Chondrocyte (in vitro differentiated cells): ENCODE results near the gene FIBP. TPM values are rescaled to one million over a fixed set of nuclear protein-coding genes. Genes with fewer than 3 reads are reported as not detected.

Experiments used
- DNase-seq: peaks from one replicate; pipeline ENCODE4 v3.0.0; 2021; ENCODE audit warnings: mixed read lengths, low spot score
- H3K27ac Mint-ChIP-seq: one replicate; pipeline ENCODE4 v1.8.0; 2021; ENCODE audit warnings: mild to moderate bottlenecking, moderate library complexity, mixed read lengths; ENCODE audit not compliant: unreplicated experiment
- H3K27me3 Mint-ChIP-seq: 2 replicates; pipeline ENCODE4 v1.8.0; 2021; ENCODE audit warnings: low read depth, mixed read lengths
- H3K36me3 Mint-ChIP-seq: 2 replicates; pipeline ENCODE4 v1.8.0; 2021; ENCODE audit warnings: low read depth, mixed read lengths
- H3K4me1 Mint-ChIP-seq: 2 replicates; pipeline ENCODE4 v1.8.0; 2021; ENCODE audit warnings: low read depth, mild to moderate bottlenecking, mixed read lengths
- H3K4me3 Mint-ChIP-seq: one replicate; pipeline ENCODE4 v1.8.0; 2021; ENCODE audit warnings: mild to moderate bottlenecking, moderate library complexity, mixed read lengths; ENCODE audit not compliant: unreplicated experiment
- H3K9me3 Mint-ChIP-seq: 2 replicates; pipeline ENCODE4 v1.8.0; 2021; ENCODE audit warnings: low read depth, mixed read lengths
- total RNA-seq: library from RNA; stranded (reverse); gene quantifications from 3 replicates; pipeline ENCODE4 v1.2.1, GENCODE V29; 2021
- TF ChIP-seq, protein P1 (sequence below): fragments of 200-600 bp; sonication (generic); IDR thresholded peaks from 2 replicates; pipeline ENCODE4 v1.5.0; 2021; ENCODE audit warnings: antibody characterized with exemption, mild to moderate bottlenecking, moderate library complexity

Gene FIBP
- total RNA-seq, 1 donor from 2014 or later: 83.5 TPM

DNA sequence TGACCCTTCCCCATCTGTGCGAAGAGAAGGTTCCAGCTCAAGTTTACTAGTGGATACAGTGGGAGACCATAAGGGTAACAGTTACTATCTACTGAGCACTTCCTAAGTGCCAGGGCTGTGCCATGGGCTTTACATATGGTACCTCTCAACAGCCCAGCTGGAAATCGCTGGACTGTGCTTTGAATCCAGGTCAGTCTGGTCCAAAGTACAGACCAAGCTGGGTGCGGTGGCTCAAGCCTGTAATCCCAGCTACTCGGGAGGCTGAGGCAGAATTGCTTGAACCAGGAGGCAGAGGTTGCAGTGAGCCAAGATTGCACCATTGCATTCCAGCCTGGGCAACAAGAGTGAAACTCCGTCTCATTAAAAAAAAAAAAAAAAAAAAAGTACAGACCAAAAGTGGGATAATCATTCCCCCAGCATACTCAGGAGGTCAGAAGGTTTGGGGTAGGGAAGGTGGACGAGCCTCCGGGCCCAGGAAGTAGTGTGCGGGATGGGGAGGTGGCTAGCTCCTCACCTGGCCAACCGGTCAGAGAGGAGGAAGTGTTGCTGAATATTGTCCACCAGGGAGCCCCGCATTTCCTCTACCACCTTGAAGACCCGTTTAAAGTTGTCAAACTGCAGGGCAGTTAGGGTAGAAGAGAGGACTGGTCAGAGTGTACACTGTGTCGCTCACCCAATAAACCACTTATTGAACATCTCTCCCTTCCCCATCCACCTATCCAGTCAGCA, 2.3 kb downstream of the FIBP start:
- Mint-ChIP-seq H3K27ac (no peak overlapping the region), H3K27me3 (no peaks in the 10 kb centered on the region), H3K36me3 (peaks cover 20% of the 10 kb centered on the region), H3K4me1 (peaks cover 46% of the 10 kb centered on the region), H3K9me3 (no peaks in the 10 kb centered on the region), H3K4me3 (no peak overlapping the region)
- TF ChIP-seq, protein P1, sequence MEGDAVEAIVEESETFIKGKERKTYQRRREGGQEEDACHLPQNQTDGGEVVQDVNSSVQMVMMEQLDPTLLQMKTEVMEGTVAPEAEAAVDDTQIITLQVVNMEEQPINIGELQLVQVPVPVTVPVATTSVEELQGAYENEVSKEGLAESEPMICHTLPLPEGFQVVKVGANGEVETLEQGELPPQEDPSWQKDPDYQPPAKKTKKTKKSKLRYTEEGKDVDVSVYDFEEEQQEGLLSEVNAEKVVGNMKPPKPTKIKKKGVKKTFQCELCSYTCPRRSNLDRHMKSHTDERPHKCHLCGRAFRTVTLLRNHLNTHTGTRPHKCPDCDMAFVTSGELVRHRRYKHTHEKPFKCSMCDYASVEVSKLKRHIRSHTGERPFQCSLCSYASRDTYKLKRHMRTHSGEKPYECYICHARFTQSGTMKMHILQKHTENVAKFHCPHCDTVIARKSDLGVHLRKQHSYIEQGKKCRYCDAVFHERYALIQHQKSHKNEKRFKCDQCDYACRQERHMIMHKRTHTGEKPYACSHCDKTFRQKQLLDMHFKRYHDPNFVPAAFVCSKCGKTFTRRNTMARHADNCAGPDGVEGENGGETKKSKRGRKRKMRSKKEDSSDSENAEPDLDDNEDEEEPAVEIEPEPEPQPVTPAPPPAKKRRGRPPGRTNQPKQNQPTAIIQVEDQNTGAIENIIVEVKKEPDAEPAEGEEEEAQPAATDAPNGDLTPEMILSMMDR: no peak
- DNase-seq: no peak

DNA sequence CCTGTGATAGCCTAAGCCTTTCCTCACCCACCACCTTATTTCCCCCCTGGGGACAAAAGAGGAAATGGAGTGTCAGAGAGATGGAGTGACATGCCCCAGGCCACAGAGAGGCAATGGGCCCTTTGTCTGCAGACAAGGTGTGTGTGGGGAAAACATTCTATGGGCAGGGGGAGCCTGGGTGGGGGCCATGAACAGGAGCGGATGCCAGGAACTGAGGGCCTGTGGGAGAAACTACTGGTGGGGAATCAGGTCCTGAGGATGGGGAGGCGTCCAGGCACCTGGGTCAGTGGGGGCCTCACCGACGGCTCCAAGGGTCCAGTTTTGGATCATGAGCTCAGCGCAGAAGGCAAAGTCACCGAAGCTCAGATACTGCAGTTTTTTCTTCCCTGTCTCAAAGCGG, 3.0 kb downstream of the FIBP start:
- Mint-ChIP-seq H3K9me3 (no peaks in the 10 kb centered on the region), H3K4me3 (no peak overlapping the region), H3K27ac (no peak overlapping the region), H3K4me1 (peaks cover 44% of the 10 kb centered on the region), H3K36me3 (peaks cover 20% of the 10 kb centered on the region), H3K27me3 (no peaks in the 10 kb centered on the region)
- TF ChIP-seq, protein P1: no peak
- no peak for DNase-seq

DNA sequence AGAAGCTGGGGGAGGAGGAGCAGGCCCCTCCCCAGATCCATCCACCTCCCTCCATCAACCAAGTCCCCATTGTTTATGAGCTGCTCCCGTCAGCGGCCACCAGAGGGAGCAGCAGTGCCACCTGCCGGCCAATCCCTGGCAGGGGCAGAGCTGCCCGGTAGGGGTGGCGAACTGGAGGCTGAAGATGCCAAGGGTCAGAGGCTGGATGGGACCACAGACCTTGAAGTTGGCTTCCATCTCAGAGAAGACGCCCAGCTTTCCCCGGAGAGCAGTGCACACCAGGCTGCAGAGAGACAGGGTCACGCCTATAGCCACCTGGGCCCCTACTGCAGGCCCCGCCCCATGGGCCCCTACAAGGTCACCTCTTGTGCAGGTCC, 3.6 kb downstream of the FIBP start:
- Mint-ChIP-seq H3K9me3 (no peaks in the 10 kb centered on the region), H3K4me3 (no peak overlapping the region), H3K27ac (peak overlapping the region; percentile 54), H3K27me3 (no peaks in the 10 kb centered on the region), H3K4me1 (peaks cover 39% of the 10 kb centered on the region), H3K36me3 (peaks cover 20% of the 10 kb centered on the region)
- no peak for DNase-seq
- TF ChIP-seq, protein P1: peak; percentile 100

DNA sequence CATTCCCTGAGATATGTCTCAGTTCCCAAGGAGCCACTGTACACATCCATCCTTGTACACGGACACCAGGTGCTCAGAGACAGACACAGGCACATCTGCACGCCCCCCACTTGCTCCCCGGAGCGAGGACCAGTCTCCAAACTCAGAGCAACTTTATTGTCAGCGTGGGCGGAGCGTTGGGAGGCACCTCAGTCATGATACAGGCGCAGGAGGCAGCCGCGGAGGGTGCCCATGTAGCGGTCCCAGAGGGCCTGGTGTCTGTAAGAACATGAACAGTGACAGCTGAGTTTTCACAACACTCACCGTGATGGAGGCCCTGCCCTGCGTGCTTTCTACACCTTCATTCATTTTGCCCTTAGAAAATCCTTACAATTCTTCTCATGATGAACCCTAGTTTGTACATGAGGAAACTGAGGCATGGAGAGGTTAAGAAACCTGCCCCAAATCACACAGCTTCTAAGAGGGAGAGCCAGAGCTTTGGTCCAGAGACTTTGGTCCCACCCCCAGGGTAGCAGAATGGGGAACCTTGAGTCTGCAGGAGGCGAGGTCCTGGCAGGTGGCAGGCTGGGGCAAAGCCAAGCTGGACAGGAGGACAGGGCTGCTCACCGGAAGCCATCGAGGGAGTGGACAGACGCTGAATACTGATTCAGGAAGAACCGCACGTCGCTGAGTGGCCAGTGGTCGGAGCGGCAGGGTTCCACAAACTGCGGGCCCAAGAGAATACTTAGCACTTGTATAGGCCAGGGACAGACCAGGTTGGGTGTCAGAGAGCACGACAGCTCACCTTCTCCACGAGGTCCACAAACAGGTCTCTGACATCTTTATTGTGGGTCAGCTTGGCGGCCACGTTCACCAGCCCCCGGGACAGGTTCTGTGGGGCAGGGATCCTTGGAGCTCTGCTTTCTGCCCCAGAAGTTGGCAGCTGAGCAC, 4.2 kb downstream of the FIBP start:
- Mint-ChIP-seq H3K4me3 (no peak overlapping the region), H3K9me3 (no peaks in the 10 kb centered on the region), H3K27ac (peak overlapping the region; percentile 54), H3K4me1 (peaks cover 32% of the 10 kb centered on the region), H3K36me3 (peaks cover 20% of the 10 kb centered on the region), H3K27me3 (no peaks in the 10 kb centered on the region)
- DNase-seq: no peak
- TF ChIP-seq, protein P1: no peak

DNA sequence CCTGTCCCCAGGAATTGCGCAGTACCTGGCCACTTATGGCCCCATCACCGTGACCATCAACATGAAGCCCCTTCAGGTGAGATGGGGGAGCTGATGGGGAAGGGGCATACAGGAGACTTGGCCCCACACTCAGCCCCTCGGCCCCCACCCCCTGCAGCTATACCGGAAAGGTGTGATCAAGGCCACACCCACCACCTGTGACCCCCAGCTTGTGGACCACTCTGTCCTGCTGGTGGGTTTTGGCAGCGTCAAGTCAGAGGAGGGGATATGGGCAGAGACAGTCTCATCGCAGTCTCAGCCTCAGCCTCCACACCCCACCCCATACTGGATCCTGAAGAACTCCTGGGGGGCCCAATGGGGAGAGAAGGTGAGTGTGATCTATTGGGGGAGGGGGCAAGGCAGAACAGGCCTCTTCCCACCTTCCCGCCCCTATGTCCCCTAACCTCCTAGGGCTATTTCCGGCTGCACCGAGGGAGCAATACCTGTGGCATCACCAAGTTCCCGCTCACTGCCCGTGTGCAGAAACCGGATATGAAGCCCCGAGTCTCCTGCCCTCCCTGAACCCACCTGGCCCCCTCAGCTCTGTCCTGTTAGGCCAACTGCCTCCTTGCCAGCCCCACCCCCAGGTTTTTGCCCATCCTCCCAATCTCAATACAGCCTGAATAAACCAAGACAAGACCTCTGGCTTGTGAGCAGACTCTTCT, 5.1 kb downstream of the FIBP start:
- no peak overlapping the region for H3K4me3 Mint-ChIP-seq
- no peaks in the 10 kb centered on the region for H3K27me3 Mint-ChIP-seq
- H3K9me3 Mint-ChIP-seq: no peaks in the 10 kb centered on the region
- peak; percentile 68 for DNase-seq
- TF ChIP-seq, protein P1: no peak
- H3K36me3 Mint-ChIP-seq: peaks cover 19% of the 10 kb centered on the region
- peaks cover 26% of the 10 kb centered on the region for H3K4me1 Mint-ChIP-seq
- H3K27ac Mint-ChIP-seq: no peak overlapping the region
